ENCODE results near the gene SEMA4G.
A peak's percentile ranks its signal among the peaks of the same experiment; 100 is the strongest.
"Not testable (repeated sequence)": the region's sequence is repeated elsewhere in the genome, so short reads cannot be mapped to it uniquely, and the experiment has no call there.

The SEMA4G gene

DNA sequence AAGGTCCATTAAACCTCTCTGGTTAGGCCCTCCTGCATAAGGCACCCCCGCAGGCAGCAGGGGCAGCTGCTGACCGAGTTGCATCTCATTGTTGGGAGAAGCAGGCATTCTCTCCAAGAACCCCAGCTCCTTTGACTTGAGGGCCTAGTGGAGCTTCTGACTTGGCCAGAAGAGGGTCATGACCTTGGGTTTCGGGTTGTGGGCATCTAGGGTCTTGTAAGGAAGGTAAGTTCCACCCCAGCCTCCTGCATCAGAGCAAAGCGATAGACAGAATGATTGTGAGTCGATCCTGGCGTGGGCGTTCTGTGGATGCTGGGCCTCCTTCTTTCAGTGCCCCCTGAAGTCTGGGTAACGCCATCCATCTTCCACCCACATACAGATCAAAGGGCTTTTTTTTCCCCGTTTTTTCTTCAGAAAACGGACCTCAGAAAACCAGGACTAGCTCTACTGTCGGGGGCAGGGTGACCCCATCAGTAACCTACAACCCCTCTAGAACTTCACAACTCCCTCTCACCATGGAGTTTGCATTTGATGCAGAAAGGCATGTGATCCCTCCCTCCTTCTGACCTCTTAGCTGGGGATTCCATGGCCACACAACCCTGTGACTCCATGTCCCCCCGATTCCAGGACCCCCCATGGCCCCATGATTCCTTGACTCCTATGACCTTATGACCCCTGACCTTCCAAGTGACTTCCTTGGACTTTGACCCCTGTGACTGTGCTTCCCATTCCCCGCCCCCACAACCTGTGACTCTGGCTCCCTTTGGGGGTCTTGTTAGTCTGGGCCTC, 3.0 kb downstream of the SEMA4G start:
- TF ChIP-seq POLR2AphosphoS5 (IDR thresholded peaks at IDR 0.05; ENCODE audit: low read depth, low read length) (no peak), POLR2A (IDR thresholded peaks at IDR 0.05; ENCODE audit: low read depth, low read length) (no peak), TAF1 (IDR thresholded peaks at IDR 0.05; ENCODE audit: borderline replicate concordance, low read depth, low read length) (no peak)
- FAIRE-seq, result no peak
- no peak for DNase-seq (ENCODE audit: insufficient read length)

GRCh38 chr10:100972904-100973535, 3.7 kb downstream of the SEMA4G start:
- FAIRE-seq (no peak), DNase-seq (ENCODE audit: insufficient read length) (no peak)
- TF ChIP-seq POLR2AphosphoS5 (IDR thresholded peaks at IDR 0.05; ENCODE audit: low read depth, low read length), result no peak
- no peak for TF ChIP-seq TAF1 (IDR thresholded peaks at IDR 0.05; ENCODE audit: borderline replicate concordance, low read depth, low read length)
- no peak for TF ChIP-seq POLR2A (IDR thresholded peaks at IDR 0.05; ENCODE audit: low read depth, low read length)

DNA sequence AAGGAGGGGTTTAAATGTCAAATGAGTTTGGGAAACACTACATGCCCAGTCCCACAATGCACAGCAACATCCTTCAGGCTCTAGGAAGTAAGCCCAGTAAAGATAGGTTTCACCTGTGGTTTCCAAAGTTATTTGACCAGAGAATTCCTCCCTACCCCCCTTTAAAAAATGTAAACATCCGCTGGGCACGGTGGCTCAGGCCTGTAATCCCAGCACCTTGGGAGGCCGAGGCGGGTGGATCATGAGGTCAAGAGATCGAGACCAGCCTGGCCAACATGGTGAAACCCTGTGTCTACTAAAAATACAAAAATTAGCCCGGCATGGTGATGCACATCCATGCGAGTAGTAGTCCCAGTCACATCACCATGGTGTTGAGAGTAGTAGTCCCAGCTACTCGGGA, 6.1 kb downstream of the SEMA4G start:
- not testable (repeated sequence) for DNase-seq (ENCODE audit: insufficient read length); FAIRE-seq

- FAIRE-seq (peak; percentile 33), DNase-seq (ENCODE audit: insufficient read length) (no peak)
- no peak for TF ChIP-seq TAF1 (IDR thresholded peaks at IDR 0.05; ENCODE audit: borderline replicate concordance, low read depth, low read length)
- no peak for TF ChIP-seq POLR2A (IDR thresholded peaks at IDR 0.05; ENCODE audit: low read depth, low read length)
- TF ChIP-seq POLR2AphosphoS5 (IDR thresholded peaks at IDR 0.05; ENCODE audit: low read depth, low read length), result no peak
Observed at GRCh38 chr10:100976906-100977305, 7.6 kb downstream of the SEMA4G start.

GRCh38 chr10:100977436-100977835, 8.1 kb downstream of the SEMA4G start:
- TF ChIP-seq POLR2A (IDR thresholded peaks at IDR 0.05; ENCODE audit: low read depth, low read length) (no peak), TAF1 (IDR thresholded peaks at IDR 0.05; ENCODE audit: borderline replicate concordance, low read depth, low read length) (no peak), POLR2AphosphoS5 (IDR thresholded peaks at IDR 0.05; ENCODE audit: low read depth, low read length) (no peak)
- FAIRE-seq (no peak), DNase-seq (ENCODE audit: insufficient read length) (no peak)

- DNase-seq (ENCODE audit: insufficient read length), result no peak
Observed at GRCh38 chr10:100978121-100978900, 9.0 kb downstream of the SEMA4G start.

DNA sequence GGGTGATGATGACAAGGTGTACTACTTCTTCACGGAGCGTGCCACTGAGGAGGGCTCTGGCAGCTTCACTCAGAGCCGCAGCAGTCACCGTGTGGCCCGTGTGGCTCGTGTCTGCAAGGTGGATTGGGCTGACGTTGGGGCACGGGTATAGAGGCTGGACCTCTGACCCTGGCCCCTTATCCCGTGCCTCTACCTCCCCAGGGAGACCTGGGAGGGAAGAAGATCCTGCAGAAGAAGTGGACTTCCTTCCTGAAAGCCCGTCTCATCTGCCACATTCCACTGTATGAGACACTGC, 9.5 kb downstream of the SEMA4G start:
- FAIRE-seq, result no peak
- no peak for DNase-seq (ENCODE audit: insufficient read length)
- TF ChIP-seq TAF1 (IDR thresholded peaks at IDR 0.05; ENCODE audit: borderline replicate concordance, low read depth, low read length), result no peak
- no peak for TF ChIP-seq POLR2AphosphoS5 (IDR thresholded peaks at IDR 0.05; ENCODE audit: low read depth, low read length)
- no peak for TF ChIP-seq POLR2A (IDR thresholded peaks at IDR 0.05; ENCODE audit: low read depth, low read length)

More at GRCh38 chr10:100978121-100978900, 9.0 kb downstream of the SEMA4G start:
- TF ChIP-seq POLR2AphosphoS5 (IDR thresholded peaks at IDR 0.05; ENCODE audit: low read depth, low read length) (no peak), TAF1 (IDR thresholded peaks at IDR 0.05; ENCODE audit: borderline replicate concordance, low read depth, low read length) (no peak), POLR2A (IDR thresholded peaks at IDR 0.05; ENCODE audit: low read depth, low read length) (no peak)
- no peak for FAIRE-seq

- no peak for FAIRE-seq
- no peak for DNase-seq (ENCODE audit: insufficient read length)
- TF ChIP-seq POLR2A (IDR thresholded peaks at IDR 0.05; ENCODE audit: low read depth, low read length) (no peak), POLR2AphosphoS5 (IDR thresholded peaks at IDR 0.05; ENCODE audit: low read depth, low read length) (no peak), TAF1 (IDR thresholded peaks at IDR 0.05; ENCODE audit: borderline replicate concordance, low read depth, low read length) (no peak)
Observed at GRCh38 chr10:100979791-100980272, 10.5 kb downstream of the SEMA4G start.

- TF ChIP-seq TAF1 (IDR thresholded peaks at IDR 0.05; ENCODE audit: borderline replicate concordance, low read depth, low read length) (no peak), POLR2A (IDR thresholded peaks at IDR 0.05; ENCODE audit: low read depth, low read length) (no peak), POLR2AphosphoS5 (IDR thresholded peaks at IDR 0.05; ENCODE audit: low read depth, low read length) (no peak)
- no peak for FAIRE-seq
- no peak for DNase-seq (ENCODE audit: insufficient read length)
Observed at GRCh38 chr10:100980311-100980710, 11.0 kb downstream of the SEMA4G start.

GRCh38 chr10:100980711-100981110, 11.4 kb downstream of the SEMA4G start:
- FAIRE-seq (no peak), DNase-seq (ENCODE audit: insufficient read length) (no peak)
- TF ChIP-seq POLR2A (IDR thresholded peaks at IDR 0.05; ENCODE audit: low read depth, low read length), result no peak
- no peak for TF ChIP-seq TAF1 (IDR thresholded peaks at IDR 0.05; ENCODE audit: borderline replicate concordance, low read depth, low read length)
- TF ChIP-seq POLR2AphosphoS5 (IDR thresholded peaks at IDR 0.05; ENCODE audit: low read depth, low read length), result no peak

DNA sequence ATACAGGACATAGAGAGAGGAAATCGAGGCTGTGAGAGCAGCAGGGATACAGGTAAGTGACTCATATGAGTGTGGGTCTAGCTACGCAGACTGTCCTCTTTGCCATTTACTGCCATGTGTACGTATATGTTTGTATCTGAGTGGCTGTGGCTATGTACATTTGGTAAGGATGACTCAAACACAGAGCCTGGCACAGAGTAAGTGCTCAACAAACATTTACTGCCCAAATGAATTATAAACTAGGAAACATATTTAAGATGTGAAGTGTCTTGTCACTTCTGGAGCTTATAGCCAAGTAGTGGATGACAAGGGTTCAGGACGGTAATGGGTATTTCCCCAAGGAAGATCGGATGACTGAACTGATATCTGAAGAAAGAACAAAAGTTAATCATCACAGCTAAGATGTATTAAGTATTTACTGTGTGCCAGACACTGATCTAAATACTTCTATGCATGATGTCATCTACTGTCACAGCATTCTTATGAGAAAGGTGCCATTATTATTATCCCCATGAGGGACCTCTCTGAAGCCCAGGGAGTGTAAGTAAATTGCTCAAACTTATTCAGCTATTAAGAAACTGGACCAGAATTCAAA, 12.0 kb downstream of the SEMA4G start:
- no peak for DNase-seq (ENCODE audit: insufficient read length)
- TF ChIP-seq TAF1 (IDR thresholded peaks at IDR 0.05; ENCODE audit: borderline replicate concordance, low read depth, low read length) (no peak), POLR2AphosphoS5 (IDR thresholded peaks at IDR 0.05; ENCODE audit: low read depth, low read length) (no peak), POLR2A (IDR thresholded peaks at IDR 0.05; ENCODE audit: low read depth, low read length) (no peak)
- no peak for FAIRE-seq

Measured in GM12892 (cell line).